ENCODE data around the gene MACROH2A1. TPM values are rescaled to one million over a fixed set of nuclear protein-coding genes. Genes with fewer than 3 reads are reported as not detected.

MACROH2A1 gene
- total and polyA plus RNA-seq, 4 experiments from 2014 or later: 100 to 181 (median 108) TPM

DNA sequence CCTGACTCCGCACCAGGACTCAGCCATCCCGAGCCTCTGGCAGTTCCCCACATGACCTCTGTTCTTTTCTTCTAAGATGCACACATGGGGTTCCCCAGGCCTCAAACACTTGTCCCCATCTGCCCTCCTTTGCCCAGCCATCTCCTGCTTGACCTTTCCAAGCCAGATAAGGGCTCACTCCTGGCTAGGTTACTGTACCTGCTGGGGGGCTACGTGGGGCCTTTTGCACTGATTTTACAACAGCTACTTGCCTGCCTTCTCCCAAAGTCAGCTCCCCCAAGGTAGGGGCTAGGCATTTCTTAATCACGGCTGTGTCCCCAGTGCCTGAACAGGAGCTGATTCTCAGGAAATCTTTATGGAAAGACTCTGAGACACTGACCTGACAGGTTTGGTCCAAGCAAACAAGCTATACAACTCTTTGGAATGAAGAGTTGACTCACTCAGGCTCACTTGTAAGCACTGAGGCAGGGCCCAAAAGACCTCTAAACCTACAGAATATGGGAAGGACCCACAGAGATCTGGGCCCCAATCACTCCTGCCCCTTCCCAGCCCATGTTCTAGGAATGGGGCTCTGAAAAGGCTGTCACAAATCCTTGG is 2.5 kb downstream of the MACROH2A1 start:
- Mint-ChIP-seq H3K9me3 (peaks cover 0 to 2% (median 0%) of the 10 kb centered on the region in 8 donors), H3K4me1 (peaks cover 46 to 87% (median 65%) of the 10 kb centered on the region in 4 donors), H3K4me3 (peak overlapping the region in 2 of 8 donors; percentile 27 to 87), H3K36me3 (peaks cover 20 to 27% of the 10 kb centered on the region in 2 donors), H3K27me3 (no peaks in the 10 kb centered on the region), H3K27ac (peak overlapping the region in 2 of 7 donors; percentile 25 to 88)
- H3K27ac ChIP-seq (ENCODE audit: low read depth, low read length): no peak overlapping the region
- no peaks in the 10 kb centered on the region for H3K27me3 ChIP-seq (ENCODE audit: insufficient read depth, low read length)
- POLR2A ChIA-PET (ENCODE audit: partially characterized antibody): no interaction called here
- no peak for DNase-seq
- CTCF ChIA-PET (ENCODE audit: partially characterized antibody): no interaction called here
- intact Hi-C loops (cut with micrococcal nuclease): no loop called here
- no peak overlapping the region for H3K4me3 ChIP-seq (ENCODE audit: low read length in 2 of 2)
- peaks cover 65% of the 10 kb centered on the region for H3K4me1 ChIP-seq (ENCODE audit: insufficient read depth, low read length)
- no peaks in the 10 kb centered on the region for H3K9me3 ChIP-seq (ENCODE audit: control insufficient read depth in 1 of 2, low read length in 2 of 2)
- no peaks in the 10 kb centered on the region for H3K36me3 ChIP-seq (ENCODE audit: insufficient read depth, low read length)

DNA sequence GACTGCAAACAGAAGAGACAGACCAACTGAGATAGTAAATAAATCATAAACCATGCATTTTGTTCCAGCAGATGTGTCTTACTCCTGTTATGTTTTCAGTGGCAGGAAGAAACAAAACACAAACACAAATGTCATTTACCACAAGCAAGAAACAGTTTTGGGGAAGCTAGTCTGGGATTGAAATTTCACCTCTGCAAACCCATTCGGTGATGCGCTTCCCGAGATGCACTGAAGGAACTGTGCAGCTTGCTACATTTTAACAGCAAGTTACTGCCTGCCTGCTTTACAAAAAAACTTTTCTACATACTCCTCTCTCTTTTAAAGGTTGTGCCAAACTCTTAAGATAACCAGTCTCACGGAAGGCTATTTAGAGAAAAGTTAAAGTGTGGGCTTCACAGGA is 3.2 kb downstream of the MACROH2A1 start:
- DNase-seq: no peak
- Histone ChIP-seq H3K27me3 (ENCODE audit: insufficient read depth, low read length) (no peaks in the 10 kb centered on the region), H3K4me1 (ENCODE audit: insufficient read depth, low read length) (peaks cover 65% of the 10 kb centered on the region), H3K36me3 (ENCODE audit: insufficient read depth, low read length) (no peaks in the 10 kb centered on the region), H3K27ac (ENCODE audit: low read depth, low read length) (no peak overlapping the region), H3K9me3 (ENCODE audit: control insufficient read depth in 1 of 2, low read length in 2 of 2) (no peaks in the 10 kb centered on the region), H3K4me3 (ENCODE audit: low read length in 2 of 2) (no peak overlapping the region)
- ChIA-PET CTCF (ENCODE audit: partially characterized antibody) (no interaction called here), POLR2A (ENCODE audit: partially characterized antibody) (no interaction called here)
- peaks cover 23 to 29% of the 10 kb centered on the region in 2 donors for H3K36me3 Mint-ChIP-seq
- H3K27ac Mint-ChIP-seq: peak overlapping the region in 1 of 7 donors; percentile 19
- peak overlapping the region in 2 of 8 donors; percentile 16 to 27 for H3K4me3 Mint-ChIP-seq
- H3K4me1 Mint-ChIP-seq: peaks cover 48 to 88% (median 68%) of the 10 kb centered on the region in 4 donors
- intact Hi-C loops (cut with micrococcal nuclease): no loop called here
- H3K9me3 Mint-ChIP-seq: peaks cover 0 to 2% (median 0%) of the 10 kb centered on the region in 8 donors
- H3K27me3 Mint-ChIP-seq: no peaks in the 10 kb centered on the region

DNA sequence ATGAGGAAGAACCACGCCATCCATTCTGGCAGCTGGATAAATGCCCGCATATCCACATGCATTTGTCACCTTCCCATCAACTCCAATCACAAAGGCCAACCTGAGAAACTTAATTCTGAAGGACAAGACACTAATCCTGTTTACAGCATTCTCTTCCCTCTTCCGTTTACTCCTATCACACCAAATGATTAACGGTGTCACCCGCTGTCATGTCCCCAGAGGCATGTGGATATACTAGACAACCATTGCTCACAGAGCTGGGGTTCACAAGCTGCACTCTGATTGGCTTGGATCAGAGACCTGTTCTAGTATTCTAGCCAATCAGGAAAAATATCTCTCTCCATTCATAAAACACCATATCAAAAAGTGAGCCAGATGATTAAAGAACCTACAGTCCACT is 3.6 kb downstream of the MACROH2A1 start:
- Mint-ChIP-seq H3K27me3 (no peaks in the 10 kb centered on the region), H3K27ac (peak overlapping the region in 3 of 7 donors; percentile 19 to 49 (median 38)), H3K36me3 (peaks cover 24 to 29% of the 10 kb centered on the region in 2 donors), H3K9me3 (peaks cover 0 to 2% (median 0%) of the 10 kb centered on the region in 8 donors), H3K4me3 (peak overlapping the region in 2 of 8 donors; percentile 3 to 16), H3K4me1 (peaks cover 50 to 86% (median 69%) of the 10 kb centered on the region in 4 donors)
- H3K4me1 ChIP-seq (ENCODE audit: insufficient read depth, low read length): peaks cover 65% of the 10 kb centered on the region
- ChIA-PET CTCF (ENCODE audit: partially characterized antibody) (no interaction called here), POLR2A (ENCODE audit: partially characterized antibody) (no interaction called here)
- no peak for DNase-seq
- no peak overlapping the region for H3K27ac ChIP-seq (ENCODE audit: low read depth, low read length)
- H3K27me3 ChIP-seq (ENCODE audit: insufficient read depth, low read length): no peaks in the 10 kb centered on the region
- H3K36me3 ChIP-seq (ENCODE audit: insufficient read depth, low read length): no peaks in the 10 kb centered on the region
- intact Hi-C loops (cut with micrococcal nuclease): no loop called here
- no peak overlapping the region for H3K4me3 ChIP-seq (ENCODE audit: low read length in 2 of 2)
- H3K9me3 ChIP-seq (ENCODE audit: control insufficient read depth in 1 of 2, low read length in 2 of 2): no peaks in the 10 kb centered on the region

GRCh38 chr5:135394095-135394494 is 4.9 kb downstream of the MACROH2A1 start:
- H3K27me3 ChIP-seq (ENCODE audit: insufficient read depth, low read length): no peaks in the 10 kb centered on the region
- peaks cover 57% of the 10 kb centered on the region for H3K4me1 ChIP-seq (ENCODE audit: insufficient read depth, low read length)
- Mint-ChIP-seq H3K4me3 (peak overlapping the region in 1 of 8 donors; percentile 20), H3K27ac (no peak overlapping the region), H3K9me3 (no peaks in the 10 kb centered on the region), H3K36me3 (peaks cover 29 to 36% of the 10 kb centered on the region in 2 donors), H3K4me1 (peaks cover 52 to 88% (median 73%) of the 10 kb centered on the region in 4 donors), H3K27me3 (no peaks in the 10 kb centered on the region)
- intact Hi-C loops (cut with micrococcal nuclease): no loop called here
- CTCF ChIA-PET (ENCODE audit: partially characterized antibody): interaction anchor here (0.7 kb wide), 1 partner anchor 67 kb away, joined by 3 read pairs; no protein-coding TSS in a partner anchor
- POLR2A ChIA-PET (ENCODE audit: partially characterized antibody): no interaction called here
- DNase-seq: no peak
- no peaks in the 10 kb centered on the region for H3K36me3 ChIP-seq (ENCODE audit: insufficient read depth, low read length)
- no peak overlapping the region for H3K27ac ChIP-seq (ENCODE audit: low read depth, low read length)
- H3K9me3 ChIP-seq (ENCODE audit: control insufficient read depth in 1 of 2, low read length in 2 of 2): no peaks in the 10 kb centered on the region
- no peak overlapping the region for H3K4me3 ChIP-seq (ENCODE audit: low read length in 2 of 2)

GRCh38 chr5:135393691-135394090 is 5.3 kb downstream of the MACROH2A1 start:
- Histone ChIP-seq H3K27me3 (ENCODE audit: insufficient read depth, low read length) (no peaks in the 10 kb centered on the region), H3K4me1 (ENCODE audit: insufficient read depth, low read length) (peaks cover 57% of the 10 kb centered on the region), H3K4me3 (ENCODE audit: low read length in 2 of 2) (no peak overlapping the region), H3K9me3 (ENCODE audit: control insufficient read depth in 1 of 2, low read length in 2 of 2) (no peaks in the 10 kb centered on the region), H3K27ac (ENCODE audit: low read depth, low read length) (no peak overlapping the region), H3K36me3 (ENCODE audit: insufficient read depth, low read length) (no peaks in the 10 kb centered on the region)
- POLR2A ChIA-PET (ENCODE audit: partially characterized antibody): no interaction called here
- peak overlapping the region in 1 of 7 donors; percentile 23 for H3K27ac Mint-ChIP-seq
- no peak for DNase-seq
- H3K36me3 Mint-ChIP-seq: peaks cover 32 to 40% of the 10 kb centered on the region in 2 donors
- H3K4me1 Mint-ChIP-seq: peaks cover 52 to 92% (median 76%) of the 10 kb centered on the region in 4 donors
- intact Hi-C loops (cut with micrococcal nuclease): no loop called here
- CTCF ChIA-PET (ENCODE audit: partially characterized antibody): interaction anchor here (0.7 to 2.0 kb wide), 2 partner anchors 32 to 67 kb away, joined by 3 to 7 read pairs; no protein-coding TSS in a partner anchor
- peak overlapping the region in 2 of 8 donors; percentile 22 to 39 for H3K4me3 Mint-ChIP-seq
- no peaks in the 10 kb centered on the region for H3K9me3 Mint-ChIP-seq
- H3K27me3 Mint-ChIP-seq: no peaks in the 10 kb centered on the region

GRCh38 chr5:135393229-135393628 is 5.8 kb downstream of the MACROH2A1 start:
- Mint-ChIP-seq H3K27ac (peak overlapping the region in 1 of 7 donors; percentile 25), H3K4me1 (peaks cover 56 to 96% (median 80%) of the 10 kb centered on the region in 4 donors), H3K9me3 (no peaks in the 10 kb centered on the region), H3K36me3 (peaks cover 36 to 44% of the 10 kb centered on the region in 2 donors), H3K4me3 (peak overlapping the region in 1 of 8 donors; percentile 24), H3K27me3 (no peaks in the 10 kb centered on the region)
- Histone ChIP-seq H3K36me3 (ENCODE audit: insufficient read depth, low read length) (no peaks in the 10 kb centered on the region), H3K4me1 (ENCODE audit: insufficient read depth, low read length) (peaks cover 57% of the 10 kb centered on the region), H3K9me3 (ENCODE audit: control insufficient read depth in 1 of 2, low read length in 2 of 2) (no peaks in the 10 kb centered on the region), H3K4me3 (ENCODE audit: low read length in 2 of 2) (no peak overlapping the region), H3K27ac (ENCODE audit: low read depth, low read length) (no peak overlapping the region), H3K27me3 (ENCODE audit: insufficient read depth, low read length) (no peaks in the 10 kb centered on the region)
- intact Hi-C loops (cut with micrococcal nuclease): no loop called here
- ChIA-PET POLR2A (ENCODE audit: partially characterized antibody) (no interaction called here), CTCF (ENCODE audit: partially characterized antibody) (interaction anchor here (2.0 kb wide), 1 partner anchor 33 kb away, joined by 7 read pairs; no protein-coding TSS in a partner anchor)
- DNase-seq: no peak

DNA sequence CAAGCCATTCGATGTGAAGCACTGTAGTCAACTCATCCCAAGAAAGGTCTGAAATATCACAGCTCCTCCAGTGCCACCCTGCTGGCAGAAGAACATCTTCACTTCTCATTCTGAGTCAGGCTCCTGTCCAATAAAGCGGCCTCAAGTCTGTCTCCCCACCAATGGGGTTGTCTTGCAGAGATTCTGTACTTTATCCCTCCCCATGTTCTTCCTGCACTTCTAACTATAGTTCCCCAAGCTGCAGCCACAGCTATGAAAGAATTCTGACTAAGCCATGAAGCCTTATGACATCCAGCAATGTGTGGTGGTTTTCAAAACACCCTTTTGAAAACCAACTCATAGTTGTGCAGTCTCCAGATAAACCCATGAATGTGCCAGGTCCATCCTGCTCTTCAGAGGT is 6.8 kb downstream of the MACROH2A1 start:
- ChIA-PET CTCF (ENCODE audit: partially characterized antibody) (interaction anchor here (2.0 kb wide), 1 partner anchor 34 kb away, joined by 7 read pairs; no protein-coding TSS in a partner anchor), POLR2A (ENCODE audit: partially characterized antibody) (no interaction called here)
- Histone ChIP-seq H3K27ac (ENCODE audit: low read depth, low read length) (no peak overlapping the region), H3K9me3 (ENCODE audit: control insufficient read depth in 1 of 2, low read length in 2 of 2) (no peaks in the 10 kb centered on the region), H3K4me1 (ENCODE audit: insufficient read depth, low read length) (peaks cover 56% of the 10 kb centered on the region), H3K27me3 (ENCODE audit: insufficient read depth, low read length) (no peaks in the 10 kb centered on the region), H3K4me3 (ENCODE audit: low read length in 2 of 2) (no peak overlapping the region), H3K36me3 (ENCODE audit: insufficient read depth, low read length) (no peaks in the 10 kb centered on the region)
- Mint-ChIP-seq H3K4me3 (no peak overlapping the region), H3K27me3 (no peaks in the 10 kb centered on the region), H3K27ac (peak overlapping the region in 4 of 7 donors; percentile 31 to 88 (median 67)), H3K36me3 (peaks cover 42 to 51% of the 10 kb centered on the region in 2 donors), H3K4me1 (peaks cover 56 to 93% (median 78%) of the 10 kb centered on the region in 4 donors), H3K9me3 (no peaks in the 10 kb centered on the region)
- no peak for DNase-seq
- intact Hi-C loops (cut with micrococcal nuclease): no loop called here

All from CD4-positive, alpha-beta memory T cell (primary cell).